HG02642 (cell line): ENCODE results near the gene CLRN1.

Source experiments
- ATAC-seq: cut with Tn5 transposase; IDR thresholded peaks from one replicate; pipeline ENCODE4 v1.9.1; 2021; ENCODE audit warnings: mild to moderate bottlenecking; ENCODE audit not compliant: unreplicated experiment, poor library complexity

The CLRN1 gene

GRCh38 chr3:150878996-150879575, 93.4 kb downstream of the CLRN1 start:
- ATAC-seq = no peak

GRCh38 chr3:150878290-150878689, 94.2 kb downstream of the CLRN1 start:
- no peak for ATAC-seq

- no peak for ATAC-seq
Measured at GRCh38 chr3:150877303-150877702, 95.2 kb downstream of the CLRN1 start.

GRCh38 chr3:150876611-150877265, 95.8 kb downstream of the CLRN1 start:
- no peak for ATAC-seq
